HG02981 (cell line): Measurements from ENCODE around the gene BCL2L1.

Experiments
- ATAC-seq: cut with Tn5 transposase; IDR thresholded peaks from one replicate; pipeline ENCODE4 v1.9.1; 2021; ENCODE audit warnings: mild to moderate bottlenecking, moderate library complexity; ENCODE audit not compliant: unreplicated experiment

Gene BCL2L1

DNA sequence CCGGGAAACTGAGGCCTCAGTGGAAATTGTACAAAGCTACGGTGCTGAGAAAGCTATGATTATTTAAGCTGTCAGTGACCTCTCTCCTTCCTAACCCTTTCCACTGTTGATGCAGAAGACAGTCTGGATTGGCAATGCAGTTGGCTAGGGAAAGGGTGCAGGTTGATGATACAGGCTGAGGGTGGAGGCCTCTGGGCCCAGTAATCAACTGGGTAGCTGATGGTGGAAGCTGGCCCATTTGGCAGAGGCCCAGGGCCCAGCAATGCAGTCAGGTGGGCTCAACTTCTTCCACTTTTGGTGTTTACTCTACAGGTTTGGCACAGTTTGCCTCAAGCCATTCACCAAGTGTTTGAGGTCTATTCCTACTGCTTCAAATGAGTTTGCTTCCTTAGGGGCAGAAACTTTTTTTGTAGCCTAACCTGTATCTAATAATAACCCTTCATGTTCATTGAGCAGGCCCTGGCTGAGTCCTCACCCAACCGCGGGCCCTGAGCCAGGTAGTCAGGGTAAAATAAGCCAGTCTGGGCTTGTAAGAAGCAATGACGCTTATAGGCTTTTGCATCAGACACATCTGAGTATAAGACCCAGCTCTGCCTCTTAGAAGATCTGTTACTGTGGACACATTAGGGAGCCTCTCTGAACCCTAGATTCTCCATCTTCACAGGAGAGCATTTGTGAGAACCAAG, 12.1 kb downstream of the BCL2L1 start:
- ATAC-seq = no peak

- no peak for ATAC-seq
These were observed 12.7 kb downstream of the BCL2L1 start for GRCh38 chr20:31709939-31710338.

DNA sequence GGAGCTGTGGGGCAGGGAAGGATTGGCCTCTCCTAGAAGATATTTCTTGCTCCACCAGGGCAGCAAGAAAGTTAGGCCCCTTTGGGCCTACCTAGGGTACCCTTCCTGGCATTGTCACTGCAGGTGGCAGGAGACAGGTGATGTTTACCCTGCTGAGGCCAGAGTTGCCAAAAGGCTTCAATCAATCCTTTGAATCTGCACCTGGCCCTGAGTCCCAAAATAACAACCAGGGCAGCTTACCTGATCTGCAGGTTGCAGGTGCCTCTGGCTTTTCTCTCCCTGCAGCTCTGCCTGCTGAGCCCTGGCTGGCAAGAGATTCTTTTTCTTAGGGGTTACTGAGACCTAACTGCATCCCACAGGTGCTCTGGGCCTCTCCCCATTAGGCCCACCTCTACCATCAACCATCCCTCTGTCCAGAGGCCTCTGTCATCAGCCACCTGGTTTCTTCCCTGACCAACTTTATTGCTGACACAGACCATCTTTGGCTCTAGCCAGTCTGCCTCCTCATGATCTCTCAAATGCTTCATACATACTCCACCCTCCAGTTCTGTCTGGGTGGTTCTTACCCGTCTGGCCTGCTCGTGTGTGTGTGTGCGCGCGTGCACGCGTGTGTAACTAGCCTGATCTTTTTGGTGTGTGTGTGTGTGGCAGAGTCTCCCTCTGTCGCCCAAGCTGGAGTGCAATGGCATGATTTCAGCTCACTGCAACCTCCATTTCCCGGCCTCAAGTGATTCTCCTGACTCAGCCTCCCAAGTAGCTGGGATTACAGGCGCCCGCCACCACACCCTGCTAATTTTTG, 13.7 kb downstream of the BCL2L1 start:
- ATAC-seq = no peak

DNA sequence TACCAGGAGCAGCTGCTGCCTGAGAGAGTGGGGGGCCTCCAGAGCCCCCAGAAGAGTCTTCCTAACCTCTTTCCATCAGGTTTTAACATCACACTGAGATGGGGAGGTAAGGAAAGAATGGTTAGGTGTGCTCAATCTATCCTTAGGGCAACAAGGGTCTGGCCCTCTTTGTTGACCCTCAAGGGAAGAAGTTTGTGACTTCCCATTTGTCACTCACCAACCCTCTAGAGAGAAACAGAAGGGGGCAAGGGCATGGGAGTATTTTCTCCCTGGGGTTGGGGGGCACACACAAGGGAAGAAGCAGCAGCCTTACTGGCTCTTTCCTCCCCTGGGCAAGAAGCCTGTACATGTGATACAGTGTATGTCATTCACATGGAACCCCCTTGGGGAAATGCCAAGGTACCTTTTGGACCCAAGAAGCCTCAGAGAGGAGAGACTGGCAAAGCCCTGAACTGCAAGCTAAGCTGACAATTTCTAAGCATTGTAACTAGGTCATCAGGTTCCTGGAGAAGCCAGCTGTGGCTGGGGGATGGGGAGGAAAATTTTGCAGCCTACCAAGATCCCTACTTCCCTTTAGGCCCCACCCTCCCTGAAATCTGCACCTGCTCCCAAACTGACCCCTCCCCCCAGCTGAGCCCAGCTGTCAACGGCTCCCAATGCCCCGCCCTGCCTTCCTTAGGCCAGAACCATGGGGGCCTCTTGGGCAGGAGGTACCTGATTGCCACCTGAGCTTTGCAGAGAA, 14.5 kb downstream of the BCL2L1 start:
- no peak for ATAC-seq

GRCh38 chr20:31707258-31707615, 15.4 kb downstream of the BCL2L1 start:
- ATAC-seq = no peak

DNA sequence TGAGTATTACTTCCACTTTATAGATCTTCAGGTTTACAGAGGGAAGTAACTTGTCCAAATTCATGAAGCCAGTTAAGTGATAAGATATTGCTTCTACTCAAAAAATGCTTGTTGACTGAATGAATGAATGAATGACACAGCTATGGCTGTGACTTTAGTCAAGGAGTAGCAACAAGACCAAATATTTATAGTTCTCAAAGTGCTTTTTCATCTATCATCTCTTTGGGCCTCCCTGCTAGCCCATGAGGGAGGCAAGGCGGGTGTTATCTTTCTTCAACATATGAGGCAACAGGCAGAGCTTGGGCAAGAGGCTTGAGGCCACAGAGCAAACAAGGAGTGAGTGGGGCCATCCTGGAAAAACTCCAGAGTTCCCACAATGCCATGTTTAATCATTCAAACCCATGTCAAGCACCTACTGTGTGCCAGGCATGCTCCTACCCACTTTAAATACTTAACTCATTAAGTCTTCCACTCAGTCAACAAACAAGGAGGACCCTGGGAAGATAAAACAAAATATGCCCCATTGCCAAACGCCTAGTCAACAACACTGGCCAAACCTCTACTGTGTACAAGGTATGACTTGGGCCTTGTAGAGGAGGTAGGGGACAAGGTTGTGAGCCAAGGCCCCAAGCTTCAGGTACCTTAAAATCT, 15.9 kb downstream of the BCL2L1 start:
- ATAC-seq = no peak

GRCh38 chr20:31705598-31706597, 16.8 kb downstream of the BCL2L1 start:
- peak; percentile 73 for ATAC-seq

DNA sequence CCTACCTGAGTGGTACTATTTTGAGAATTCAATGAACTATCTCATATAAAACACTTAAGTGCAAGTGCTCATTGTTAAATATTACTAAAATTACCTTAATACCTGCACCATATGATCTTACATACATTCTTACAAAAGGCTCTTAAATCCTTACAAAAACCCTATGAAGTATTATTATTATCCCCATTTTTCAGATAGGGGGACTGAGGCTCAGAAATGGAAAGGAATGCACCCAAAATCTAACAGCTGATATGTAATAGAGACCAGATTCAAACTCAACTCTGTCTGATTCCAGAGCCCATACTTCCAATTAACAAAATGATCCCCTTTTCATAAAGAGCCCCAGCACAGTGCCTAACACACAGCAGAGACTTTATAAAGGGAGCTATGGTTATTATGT, 17.5 kb downstream of the BCL2L1 start:
- no peak for ATAC-seq

- no peak for ATAC-seq
These were observed 18.2 kb downstream of the BCL2L1 start for GRCh38 chr20:31704225-31705119.

- ATAC-seq = no peak
These were observed 21.1 kb downstream of the BCL2L1 start for GRCh38 chr20:31701591-31701990.

DNA sequence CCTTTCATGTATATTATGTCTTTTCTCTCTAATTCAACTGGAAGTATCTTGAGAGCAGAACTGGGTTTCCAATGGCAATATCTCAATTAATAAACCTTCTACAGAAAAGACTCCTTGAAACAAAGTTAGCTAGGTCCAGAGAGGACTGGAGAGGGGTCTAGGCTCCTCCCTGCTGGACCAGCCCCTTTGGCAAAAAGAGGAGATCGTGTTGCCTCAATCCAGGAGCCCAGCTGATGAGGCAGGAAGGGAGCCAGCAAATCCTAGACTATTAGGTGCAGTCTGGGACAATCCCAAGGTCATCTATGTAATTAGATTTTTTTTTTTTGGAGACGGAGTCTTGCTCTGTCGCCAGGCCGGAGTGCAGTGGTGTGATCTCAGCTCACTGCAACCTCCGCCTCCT, 21.9 kb downstream of the BCL2L1 start:
- ATAC-seq = no peak

GRCh38 chr20:31699801-31700728, 22.6 kb downstream of the BCL2L1 start:
- no peak for ATAC-seq

DNA sequence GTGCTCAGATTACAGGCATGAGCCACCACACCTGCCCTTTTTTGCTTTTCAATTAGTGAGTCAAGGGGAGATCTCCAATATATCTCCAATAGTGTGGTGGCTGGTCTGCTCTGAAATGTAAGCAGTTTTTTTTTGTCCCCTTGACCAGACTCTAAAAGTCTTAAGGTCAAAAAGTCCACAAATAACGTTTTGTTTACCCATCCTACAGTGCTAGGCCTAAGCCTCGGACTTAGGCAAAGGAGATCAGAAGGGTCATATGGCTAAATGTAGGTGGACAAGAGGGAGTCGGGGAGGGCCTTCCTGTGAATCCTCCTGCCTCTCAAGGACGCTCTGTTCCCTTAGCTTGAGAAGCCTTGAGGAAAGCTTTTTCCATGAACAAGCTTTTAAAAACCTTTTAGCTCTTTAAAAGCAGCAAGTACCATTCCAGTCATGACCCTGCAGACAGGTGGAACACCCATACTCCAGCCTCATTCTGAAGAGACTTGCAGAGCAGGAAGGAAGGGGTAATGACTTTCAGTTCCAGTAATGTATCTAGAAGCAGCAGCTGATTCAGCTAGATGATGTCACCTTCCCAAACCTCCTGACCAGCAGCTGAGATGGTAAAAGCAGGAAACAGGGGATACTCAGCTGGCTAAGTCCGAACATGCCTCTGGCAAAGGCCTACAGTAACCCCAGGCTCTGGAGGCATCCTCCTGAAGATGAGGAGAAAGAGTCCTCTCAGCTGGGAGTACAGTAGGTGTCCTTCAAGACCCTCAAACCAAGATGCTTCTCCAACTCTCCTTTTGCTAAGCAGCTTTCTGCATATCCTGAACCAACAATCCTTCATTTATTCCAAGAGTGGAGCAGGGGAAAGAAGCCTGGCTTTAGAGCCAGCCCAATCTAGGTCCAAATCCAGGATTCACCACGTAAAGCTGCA, 23.6 kb downstream of the BCL2L1 start:
- ATAC-seq = peak; percentile 95

- ATAC-seq = no peak
These were observed 24.3 kb downstream of the BCL2L1 start for GRCh38 chr20:31698243-31698802.

GRCh38 chr20:31695849-31696804, 26.5 kb downstream of the BCL2L1 start:
- no peak for ATAC-seq
